ENCODE data around the gene COQ7.

The COQ7 gene

DNA sequence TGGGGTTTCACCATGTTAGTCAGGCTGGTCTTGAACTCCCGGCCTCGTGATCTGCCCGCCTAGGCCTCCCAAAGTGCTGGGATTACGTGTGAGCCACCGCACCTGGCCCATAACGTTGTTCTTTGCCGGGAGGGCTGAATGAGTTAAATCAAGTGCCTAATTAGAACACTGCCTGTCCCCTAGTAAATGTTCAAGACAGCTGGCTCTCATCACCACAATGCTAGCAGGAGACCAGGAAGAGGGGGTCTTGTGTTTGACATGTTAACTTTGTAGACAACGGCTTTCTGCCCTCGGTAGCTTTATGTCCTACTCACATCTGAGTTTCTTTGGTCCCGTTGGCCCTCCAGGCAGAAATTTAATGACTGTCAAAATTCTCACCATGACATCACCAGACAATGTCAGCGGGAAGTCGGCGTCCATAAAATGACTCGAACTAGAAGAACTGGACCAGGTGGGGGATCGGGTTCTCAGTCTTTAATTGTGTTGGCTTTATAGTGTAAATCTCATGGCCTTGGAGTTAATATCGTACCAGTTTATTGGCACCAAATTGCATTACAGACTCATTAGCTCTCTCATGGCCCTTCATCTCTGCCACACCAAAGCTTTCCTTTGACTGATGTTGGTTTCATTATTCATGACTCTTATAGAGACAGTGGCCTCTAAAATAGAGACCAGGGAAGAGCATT lies 34.9 kb downstream of the COQ7 start:
- WGBS, result 93% methylated on average over 16 of the region's 16 CpGs
- Histone ChIP-seq H3K27me3 (ENCODE audit: insufficient read depth, low read length) (no peaks in the 10 kb centered on the region), H3K4me1 (ENCODE audit: insufficient read depth, low read length) (no peaks in the 10 kb centered on the region), H3K27ac (ENCODE audit: low read depth, low read length) (no peak overlapping the region), H3K36me3 (ENCODE audit: insufficient read depth, low read length) (no peaks in the 10 kb centered on the region), H3K9ac (ENCODE audit: low read depth, low read length) (no peak overlapping the region), H3K4me3 (ENCODE audit: low read length) (no peak overlapping the region), H3K9me3 (ENCODE audit: insufficient read depth, low read depth, low read length) (peaks cover 5% of the 10 kb centered on the region; the same call in 1 of the 2 replicates)

DNA sequence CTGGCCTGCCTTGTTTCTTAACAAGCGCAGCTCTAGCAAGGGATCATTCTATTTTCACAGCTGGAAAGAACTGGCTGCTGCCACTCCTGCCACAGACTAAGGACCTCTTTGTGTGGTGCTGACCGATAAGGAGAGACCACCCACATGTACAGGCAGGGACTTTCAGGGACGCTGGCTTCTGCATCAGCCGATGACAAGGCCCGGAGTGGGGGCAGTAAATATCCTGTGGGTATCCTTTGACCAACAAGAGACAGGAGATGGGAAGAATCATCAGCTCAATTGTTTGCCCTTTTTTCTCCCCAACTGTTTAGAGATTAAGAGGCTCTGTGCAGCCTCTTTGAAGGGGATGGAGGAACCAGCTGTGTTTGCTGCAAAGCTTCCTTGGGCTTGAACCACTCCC lies 37.2 kb downstream of the COQ7 start:
- Histone ChIP-seq H3K36me3 (ENCODE audit: insufficient read depth, low read length) (no peaks in the 10 kb centered on the region), H3K27me3 (ENCODE audit: insufficient read depth, low read length) (no peaks in the 10 kb centered on the region), H3K4me3 (ENCODE audit: low read length) (no peak overlapping the region), H3K27ac (ENCODE audit: low read depth, low read length) (no peak overlapping the region), H3K9ac (ENCODE audit: low read depth, low read length) (no peak overlapping the region), H3K4me1 (ENCODE audit: insufficient read depth, low read length) (no peaks in the 10 kb centered on the region), H3K9me3 (ENCODE audit: insufficient read depth, low read depth, low read length) (no peaks in the 10 kb centered on the region)
- 76% methylated on average over 5 of the region's 5 CpGs for WGBS

DNA sequence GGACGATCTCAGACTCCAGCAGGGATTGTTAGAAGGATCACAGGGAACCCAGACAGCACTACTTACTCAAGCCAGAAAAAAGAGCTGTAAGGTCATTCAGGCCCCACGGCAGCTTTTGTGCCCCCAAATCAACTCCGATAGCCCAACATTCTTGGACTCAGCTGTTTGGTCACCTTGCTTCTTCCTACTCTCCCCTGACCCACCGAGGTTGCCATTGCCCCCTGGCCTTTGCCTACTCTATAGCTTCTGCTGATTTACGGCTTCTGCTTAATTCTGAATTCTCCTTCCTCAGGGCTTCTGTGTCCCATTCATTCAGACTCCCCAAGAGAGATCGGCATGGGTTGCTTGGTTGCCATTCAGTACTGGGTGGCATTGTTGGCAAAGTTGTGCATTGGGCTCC lies 37.7 kb downstream of the COQ7 start:
- no peaks in the 10 kb centered on the region for H3K27me3 ChIP-seq (ENCODE audit: insufficient read depth, low read length)
- H3K9ac ChIP-seq (ENCODE audit: low read depth, low read length), result no peak overlapping the region
- no peaks in the 10 kb centered on the region for H3K4me1 ChIP-seq (ENCODE audit: insufficient read depth, low read length)
- 92% methylated on average over 6 of the region's 6 CpGs for WGBS
- no peak overlapping the region for H3K4me3 ChIP-seq (ENCODE audit: low read length)
- H3K36me3 ChIP-seq (ENCODE audit: insufficient read depth, low read length), result no peaks in the 10 kb centered on the region
- no peaks in the 10 kb centered on the region for H3K9me3 ChIP-seq (ENCODE audit: insufficient read depth, low read depth, low read length)
- no peak overlapping the region for H3K27ac ChIP-seq (ENCODE audit: low read depth, low read length)

DNA sequence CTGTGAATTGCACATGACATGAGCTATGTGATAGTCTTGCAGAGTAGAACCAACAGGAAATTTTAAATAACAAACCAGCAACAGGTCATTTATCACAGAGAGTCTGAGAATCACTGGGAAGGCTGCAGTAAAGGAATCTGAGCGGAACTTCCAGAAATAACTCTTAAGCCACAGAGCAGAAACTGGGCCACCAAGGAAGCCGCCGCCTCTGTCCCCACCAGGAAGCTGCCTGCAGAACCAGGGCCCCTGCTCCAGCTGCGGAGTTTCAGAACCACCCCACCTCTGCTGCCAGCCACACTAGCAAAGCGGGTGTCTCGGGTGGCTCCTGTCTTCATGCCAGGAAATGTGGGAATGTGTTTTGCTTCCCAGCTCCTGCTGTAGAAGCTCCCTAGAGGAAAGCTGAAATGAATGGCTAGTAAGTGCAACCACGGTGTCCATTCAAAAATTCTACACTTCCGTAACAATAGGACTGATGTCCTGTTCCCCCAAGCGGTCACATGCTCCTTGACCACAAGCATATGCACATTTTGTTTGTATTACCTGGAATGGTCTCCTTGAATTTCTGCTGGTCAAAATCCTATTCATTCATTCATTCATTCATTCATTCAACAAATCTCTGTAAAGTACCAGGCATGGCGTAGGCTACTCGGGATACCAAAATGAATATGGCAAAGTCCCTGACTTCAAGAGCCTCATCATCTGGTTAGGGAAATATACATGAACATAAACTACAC lies 38.6 kb downstream of the COQ7 start:
- no peak overlapping the region for H3K4me3 ChIP-seq (ENCODE audit: low read length)
- no peaks in the 10 kb centered on the region for H3K4me1 ChIP-seq (ENCODE audit: insufficient read depth, low read length)
- H3K9ac ChIP-seq (ENCODE audit: low read depth, low read length), result no peak overlapping the region
- no peak overlapping the region for H3K27ac ChIP-seq (ENCODE audit: low read depth, low read length)
- H3K9me3 ChIP-seq (ENCODE audit: insufficient read depth, low read depth, low read length), result no peaks in the 10 kb centered on the region
- H3K36me3 ChIP-seq (ENCODE audit: insufficient read depth, low read length), result no peaks in the 10 kb centered on the region
- no peaks in the 10 kb centered on the region for H3K27me3 ChIP-seq (ENCODE audit: insufficient read depth, low read length)
- WGBS, result 74% methylated on average over 11 of the region's 11 CpGs

DNA sequence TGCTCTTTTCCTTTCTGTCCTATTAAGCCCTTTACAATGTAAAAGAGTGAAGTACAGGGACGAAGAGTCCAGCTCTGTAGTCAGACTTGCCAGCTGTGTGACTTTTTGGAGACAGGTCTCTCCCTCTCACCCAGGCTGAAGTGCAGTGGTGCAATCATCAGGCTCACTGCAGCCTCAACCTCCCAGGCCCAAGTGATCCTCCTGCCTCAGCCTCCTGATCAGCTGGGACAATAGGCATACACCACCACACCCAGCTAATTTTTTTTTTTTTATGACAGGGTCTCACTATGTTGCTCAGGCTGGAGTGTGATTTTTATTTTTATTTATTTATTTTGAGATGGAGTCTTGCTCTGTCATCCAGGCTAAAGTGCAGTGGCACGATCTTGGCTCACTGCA lies 39.2 kb downstream of the COQ7 start:
- Histone ChIP-seq H3K27ac (ENCODE audit: low read depth, low read length) (no peak overlapping the region), H3K4me3 (ENCODE audit: low read length) (no peak overlapping the region), H3K9me3 (ENCODE audit: insufficient read depth, low read depth, low read length) (no peaks in the 10 kb centered on the region), H3K36me3 (ENCODE audit: insufficient read depth, low read length) (no peaks in the 10 kb centered on the region), H3K9ac (ENCODE audit: low read depth, low read length) (no peak overlapping the region), H3K4me1 (ENCODE audit: insufficient read depth, low read length) (no peaks in the 10 kb centered on the region), H3K27me3 (ENCODE audit: insufficient read depth, low read length) (no peaks in the 10 kb centered on the region)
- 84% methylated on average over 2 of the region's 2 CpGs for WGBS

DNA sequence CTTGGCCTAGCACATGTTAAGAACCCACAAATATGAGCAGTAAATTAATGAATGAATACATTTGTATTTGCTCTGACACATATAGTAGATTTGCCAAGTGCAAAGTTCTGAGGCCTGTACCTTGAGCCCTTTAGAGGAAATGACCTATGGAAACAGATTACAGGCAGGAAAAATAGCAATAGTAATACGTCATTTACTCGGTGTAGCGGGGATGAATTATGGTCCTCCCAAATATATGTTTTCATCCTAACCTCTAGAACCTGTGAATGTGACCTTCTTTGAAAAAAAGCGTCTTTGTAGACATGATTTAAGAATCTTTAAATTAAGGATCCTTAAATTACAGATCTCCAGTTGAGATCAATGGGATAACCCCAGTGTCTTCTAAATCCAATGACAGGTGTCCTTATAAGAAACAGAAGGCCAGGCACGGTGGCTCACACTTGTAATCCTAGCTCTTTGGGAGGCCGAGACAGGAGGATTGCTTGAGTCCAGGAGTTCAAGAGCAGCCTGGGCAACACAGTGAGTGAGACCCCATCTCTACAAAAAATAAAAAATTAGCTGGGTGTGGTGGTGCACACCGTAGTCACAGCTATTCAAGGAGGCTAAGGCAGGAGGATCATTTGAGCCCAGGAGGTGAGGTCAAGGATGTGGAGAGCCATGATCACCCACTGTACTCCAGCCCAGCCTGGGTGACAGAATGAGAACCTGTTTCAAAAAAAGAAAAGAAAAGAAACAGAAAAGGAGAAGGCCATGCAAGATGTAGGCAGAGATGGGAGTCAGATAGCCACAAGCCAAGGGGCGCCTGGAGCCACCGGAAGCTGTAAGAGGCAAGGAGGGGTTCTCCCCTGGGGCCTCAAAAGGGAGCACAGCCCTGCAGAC lies 41.2 kb downstream of the COQ7 start:
- Histone ChIP-seq H3K9me3 (ENCODE audit: insufficient read depth, low read depth, low read length) (no peaks in the 10 kb centered on the region), H3K9ac (ENCODE audit: low read depth, low read length) (no peak overlapping the region), H3K27me3 (ENCODE audit: insufficient read depth, low read length) (peaks cover 12% of the 10 kb centered on the region), H3K4me1 (ENCODE audit: insufficient read depth, low read length) (peaks cover 3% of the 10 kb centered on the region; the same call in 1 of the 2 replicates), H3K36me3 (ENCODE audit: insufficient read depth, low read length) (no peaks in the 10 kb centered on the region), H3K27ac (ENCODE audit: low read depth, low read length) (no peak overlapping the region), H3K4me3 (ENCODE audit: low read length) (no peak overlapping the region)
- 91% methylated on average over 9 of the region's 9 CpGs for WGBS

DNA sequence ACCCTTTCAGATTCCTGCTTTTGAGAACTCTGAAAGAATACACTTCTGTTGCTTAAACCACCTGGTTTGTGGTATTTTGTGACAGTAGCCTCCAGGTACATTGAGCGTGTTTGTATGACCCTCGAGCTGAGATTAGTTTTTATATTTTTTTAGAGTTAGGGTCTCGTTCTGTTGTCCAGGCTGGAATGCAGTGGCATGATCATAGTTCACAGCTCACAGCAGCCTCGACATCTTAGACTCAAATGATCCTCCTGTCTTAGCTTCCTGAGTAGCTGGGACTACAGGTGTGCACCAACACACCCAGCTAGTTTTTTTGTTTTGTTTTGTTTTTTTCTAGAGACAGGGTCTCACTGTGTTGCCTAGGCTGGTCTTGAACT lies 41.9 kb downstream of the COQ7 start:
- Histone ChIP-seq H3K27me3 (ENCODE audit: insufficient read depth, low read length) (peaks cover 18% of the 10 kb centered on the region), H3K27ac (ENCODE audit: low read depth, low read length) (no peak overlapping the region), H3K36me3 (ENCODE audit: insufficient read depth, low read length) (no peaks in the 10 kb centered on the region), H3K4me3 (ENCODE audit: low read length) (no peak overlapping the region), H3K9ac (ENCODE audit: low read depth, low read length) (no peak overlapping the region), H3K9me3 (ENCODE audit: insufficient read depth, low read depth, low read length) (no peaks in the 10 kb centered on the region), H3K4me1 (ENCODE audit: insufficient read depth, low read length) (peaks cover 3% of the 10 kb centered on the region; the same call in 1 of the 2 replicates)
- WGBS, result 93% methylated on average over 4 of the region's 4 CpGs

DNA sequence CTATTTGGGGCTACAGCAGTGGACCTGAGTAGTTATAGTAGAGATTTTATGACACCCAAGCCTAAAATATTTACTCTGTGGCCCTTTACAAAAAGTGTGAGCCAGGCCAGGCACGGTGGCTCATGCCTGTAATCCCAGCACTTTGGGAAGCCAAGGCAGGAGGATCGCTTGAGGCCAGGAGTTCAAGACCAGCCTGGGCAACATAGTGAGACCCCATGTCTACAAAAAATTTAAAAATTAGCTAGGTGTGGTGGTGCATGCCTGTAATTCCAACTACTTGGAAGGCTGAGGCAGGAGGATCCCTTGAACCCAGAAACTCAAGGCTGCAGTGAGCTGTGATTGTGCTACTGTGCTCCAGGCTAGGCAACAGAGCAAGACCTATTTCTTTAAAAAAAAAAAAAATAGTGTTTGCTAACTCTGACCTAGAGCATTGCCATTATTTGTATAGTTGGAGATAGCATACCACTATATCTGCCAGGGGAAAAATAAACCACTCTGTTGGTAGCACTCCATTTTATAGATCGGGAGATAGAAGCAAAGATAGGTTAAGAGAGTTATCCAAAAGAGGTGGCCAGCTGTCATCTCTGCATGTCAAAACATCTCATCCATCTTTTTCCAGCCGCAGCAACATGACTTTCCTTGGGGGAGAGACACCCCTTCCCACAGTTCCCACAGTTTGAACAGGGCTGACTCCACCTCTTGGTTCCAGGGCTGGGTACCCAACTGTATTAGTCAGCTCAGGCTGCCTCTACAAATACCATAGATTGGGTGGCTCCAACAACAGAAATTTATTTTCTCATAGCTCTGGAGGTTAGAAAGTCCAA lies 43.3 kb downstream of the COQ7 start:
- 94% methylated on average over 4 of the region's 4 CpGs for WGBS
- peaks cover 32% of the 10 kb centered on the region for H3K27me3 ChIP-seq (ENCODE audit: insufficient read depth, low read length)
- H3K4me1 ChIP-seq (ENCODE audit: insufficient read depth, low read length), result peaks cover 3% of the 10 kb centered on the region; the same call in 1 of the 2 replicates
- H3K27ac ChIP-seq (ENCODE audit: low read depth, low read length), result no peak overlapping the region
- no peak overlapping the region for H3K9ac ChIP-seq (ENCODE audit: low read depth, low read length)
- no peaks in the 10 kb centered on the region for H3K36me3 ChIP-seq (ENCODE audit: insufficient read depth, low read length)
- H3K9me3 ChIP-seq (ENCODE audit: insufficient read depth, low read depth, low read length), result no peaks in the 10 kb centered on the region
- H3K4me3 ChIP-seq (ENCODE audit: low read length), result no peak overlapping the region

DNA sequence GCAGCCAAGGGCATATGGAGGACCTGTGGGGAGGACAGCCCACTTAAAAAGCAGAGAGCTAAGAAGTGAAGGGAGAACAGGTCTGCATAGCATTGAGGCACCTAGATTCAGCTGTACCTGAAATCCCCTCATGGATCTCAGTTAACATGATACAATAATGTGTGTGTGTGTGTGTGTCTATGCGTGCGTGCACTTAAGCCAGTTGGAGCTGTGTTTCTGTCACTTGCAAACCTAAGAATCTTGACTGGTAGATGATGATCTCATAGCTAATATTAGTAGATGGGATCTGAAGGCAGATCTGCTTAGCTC lies 44.6 kb downstream of the COQ7 start:
- peaks cover 44% of the 10 kb centered on the region for H3K27me3 ChIP-seq (ENCODE audit: insufficient read depth, low read length)
- H3K4me1 ChIP-seq (ENCODE audit: insufficient read depth, low read length), result peaks cover 13% of the 10 kb centered on the region
- H3K9ac ChIP-seq (ENCODE audit: low read depth, low read length), result no peak overlapping the region
- H3K36me3 ChIP-seq (ENCODE audit: insufficient read depth, low read length), result no peaks in the 10 kb centered on the region
- H3K9me3 ChIP-seq (ENCODE audit: insufficient read depth, low read depth, low read length), result no peaks in the 10 kb centered on the region
- no peak overlapping the region for H3K27ac ChIP-seq (ENCODE audit: low read depth, low read length)
- H3K4me3 ChIP-seq (ENCODE audit: low read length), result no peak overlapping the region
- 97% methylated on average over 2 of the region's 2 CpGs for WGBS

DNA sequence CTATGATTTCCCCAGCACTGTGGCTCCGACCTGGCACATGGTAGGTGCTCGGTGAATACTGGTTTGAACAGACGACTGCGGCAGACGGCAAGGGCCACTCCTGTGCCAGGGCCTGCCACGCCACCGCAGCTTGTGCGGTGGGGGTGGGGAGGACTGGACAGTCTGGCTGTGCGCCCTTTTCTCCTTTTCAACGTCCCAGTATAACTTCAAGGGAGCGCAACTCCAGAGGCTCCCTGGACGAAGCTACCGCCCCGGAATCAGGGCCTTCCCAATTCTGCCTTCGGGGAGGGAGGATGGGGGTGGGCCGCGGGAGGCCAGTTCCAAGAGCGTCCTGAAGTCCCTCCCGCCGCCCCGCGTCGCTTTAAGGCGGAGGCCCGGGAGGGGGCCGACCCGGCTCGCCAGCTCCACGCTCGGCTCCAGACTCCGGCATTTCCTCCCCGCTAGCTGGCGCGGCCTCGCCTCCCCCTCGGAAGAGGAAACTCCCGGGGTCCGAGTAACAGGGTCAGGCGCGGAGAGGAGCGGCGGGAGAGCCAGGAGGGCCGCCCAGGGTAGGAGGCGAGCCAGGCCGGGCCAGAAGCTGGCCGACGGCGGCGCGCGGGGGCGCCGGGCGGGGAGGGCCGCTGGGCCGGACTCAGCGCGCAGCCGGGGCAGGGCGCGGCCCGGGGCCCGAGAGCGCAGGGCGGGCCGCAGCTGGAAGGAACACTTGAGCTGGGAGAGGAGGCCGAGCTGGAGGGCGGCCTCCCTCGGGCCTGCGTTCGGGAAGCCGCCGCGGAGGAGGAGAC lies 46.4 kb downstream of the COQ7 start, which contains the start of gene ITPRIPL2:
Gene ITPRIPL2 (plus strand): TSS at position 388 of the 782 bp plus-strand sequence. CDS start 498 bp downstream, outside the sequence.
- Histone ChIP-seq H3K4me1 (ENCODE audit: insufficient read depth, low read length) (peaks cover 21% of the 10 kb centered on the region), H3K9ac (ENCODE audit: low read depth, low read length) (peak within 1 kb of the TSS; percentile 75), H3K27me3 (ENCODE audit: insufficient read depth, low read length) (peaks cover 52% of the 10 kb centered on the region), H3K27ac (ENCODE audit: low read depth, low read length) (no peak within 1 kb of the TSS), H3K36me3 (ENCODE audit: insufficient read depth, low read length) (no peaks in the 10 kb centered on the region), H3K4me3 (ENCODE audit: low read length) (peak within 1 kb of the TSS; percentile 59), H3K9me3 (ENCODE audit: insufficient read depth, low read depth, low read length) (no peaks in the 10 kb centered on the region)
- 6% methylated on average over 72 of the region's 74 CpGs for WGBS

Data from HUES64 (cell line).